HCT116 (cell line): Measurements from ENCODE around the gene BBS9.

Experiments used
- EZH2 ChIP-seq: fragments of 200-600 bp; sonication (generic); IDR thresholded peaks from 2 replicates; pipeline ENCODE4 v1.6.1; 2017; ENCODE audit warnings: antibody characterized with exemption, mixed run types
- EZH2phosphoT487 ChIP-seq: fragments of 200-600 bp; IDR thresholded peaks from 2 replicates; pipeline ENCODE4 v1.6.1; 2018; ENCODE audit warnings: antibody characterized with exemption, borderline replicate concordance
- POLR2A ChIP-seq: IDR thresholded peaks from 2 replicates; pipeline ENCODE4 v1.7.0; 2011; ENCODE audit warnings: borderline replicate concordance; ENCODE audit not compliant: insufficient read depth, insufficient read length; ENCODE audit errors: extremely low read depth
- POLR2AphosphoS5 ChIP-seq: IDR thresholded peaks from 2 replicates; pipeline ENCODE4 v1.6.1; 2011; ENCODE audit warnings: mild to moderate bottlenecking, low read depth, low read length, moderate library complexity
- RAD21 ChIP-seq: IDR thresholded peaks from 2 replicates; pipeline ENCODE4 v1.6.1; 2012; ENCODE audit warnings: low read depth, mild to moderate bottlenecking
- SIN3A ChIP-seq: IDR thresholded peaks from 2 replicates; pipeline ENCODE4 v1.6.1; 2012; ENCODE audit warnings: low read depth
- TF ChIP-seq, protein P1 (sequence below), 3 experiments: fragments of 200-600 bp in 1 of 3; sonication (generic) in 1 of 3; IDR thresholded peaks in 2 of 3; conservative IDR thresholded peaks in 1 of 3; 2 replicates each; pipeline ENCODE4 v1.5.1; 2012 to 2017; ENCODE audit warnings: low read depth in 2 of 3, low read length in 2 of 3, antibody characterized with exemption in 1 of 3, borderline replicate concordance in 1 of 3, control low read depth in 1 of 3, mild to moderate bottlenecking in 1 of 3, mixed read lengths in 1 of 3, mixed run types in 1 of 3, moderate library complexity in 1 of 3; ENCODE audit not compliant: insufficient read depth in 1 of 3

DNA sequence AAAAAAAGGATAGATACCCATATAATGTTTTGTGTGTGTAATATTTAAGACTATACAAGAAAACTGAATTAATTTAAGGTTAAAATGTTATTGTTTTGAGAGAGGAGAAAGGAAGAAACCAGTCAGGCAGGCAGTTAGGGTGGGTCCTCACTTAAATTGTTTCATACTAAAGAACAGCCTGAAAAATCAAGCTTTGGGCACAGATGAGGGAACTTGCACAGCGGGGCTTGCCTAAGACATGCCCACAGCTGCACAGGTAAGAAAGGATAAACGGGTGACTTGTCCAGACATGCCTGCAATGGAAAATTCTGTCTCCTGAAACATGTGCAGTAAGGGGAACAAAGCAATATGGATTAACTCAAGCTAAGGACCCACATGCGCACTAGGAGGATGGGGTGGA lies 158.4 kb downstream of the BBS9 start:
- TF ChIP-seq, protein P1, sequence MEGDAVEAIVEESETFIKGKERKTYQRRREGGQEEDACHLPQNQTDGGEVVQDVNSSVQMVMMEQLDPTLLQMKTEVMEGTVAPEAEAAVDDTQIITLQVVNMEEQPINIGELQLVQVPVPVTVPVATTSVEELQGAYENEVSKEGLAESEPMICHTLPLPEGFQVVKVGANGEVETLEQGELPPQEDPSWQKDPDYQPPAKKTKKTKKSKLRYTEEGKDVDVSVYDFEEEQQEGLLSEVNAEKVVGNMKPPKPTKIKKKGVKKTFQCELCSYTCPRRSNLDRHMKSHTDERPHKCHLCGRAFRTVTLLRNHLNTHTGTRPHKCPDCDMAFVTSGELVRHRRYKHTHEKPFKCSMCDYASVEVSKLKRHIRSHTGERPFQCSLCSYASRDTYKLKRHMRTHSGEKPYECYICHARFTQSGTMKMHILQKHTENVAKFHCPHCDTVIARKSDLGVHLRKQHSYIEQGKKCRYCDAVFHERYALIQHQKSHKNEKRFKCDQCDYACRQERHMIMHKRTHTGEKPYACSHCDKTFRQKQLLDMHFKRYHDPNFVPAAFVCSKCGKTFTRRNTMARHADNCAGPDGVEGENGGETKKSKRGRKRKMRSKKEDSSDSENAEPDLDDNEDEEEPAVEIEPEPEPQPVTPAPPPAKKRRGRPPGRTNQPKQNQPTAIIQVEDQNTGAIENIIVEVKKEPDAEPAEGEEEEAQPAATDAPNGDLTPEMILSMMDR (IDR thresholded peaks at IDR 0.05 in 2 of 3, conservative IDR thresholded peaks at IDR 0.05 in 1 of 3; ENCODE audit: borderline replicate concordance in 1 of 3, insufficient read depth in 1 of 3, low read depth in 2 of 3, low read length in 2 of 3), result no peak
- no peak for TF ChIP-seq POLR2A
- no peak for TF ChIP-seq EZH2
- TF ChIP-seq SIN3A, result no peak
- TF ChIP-seq POLR2AphosphoS5, result no peak
- no peak for TF ChIP-seq EZH2phosphoT487
- no peak for TF ChIP-seq RAD21
